ENCODE results near the gene ANKRD44.
A peak's percentile ranks its signal among the peaks of the same experiment; 100 is the strongest.

The ANKRD44 gene

DNA sequence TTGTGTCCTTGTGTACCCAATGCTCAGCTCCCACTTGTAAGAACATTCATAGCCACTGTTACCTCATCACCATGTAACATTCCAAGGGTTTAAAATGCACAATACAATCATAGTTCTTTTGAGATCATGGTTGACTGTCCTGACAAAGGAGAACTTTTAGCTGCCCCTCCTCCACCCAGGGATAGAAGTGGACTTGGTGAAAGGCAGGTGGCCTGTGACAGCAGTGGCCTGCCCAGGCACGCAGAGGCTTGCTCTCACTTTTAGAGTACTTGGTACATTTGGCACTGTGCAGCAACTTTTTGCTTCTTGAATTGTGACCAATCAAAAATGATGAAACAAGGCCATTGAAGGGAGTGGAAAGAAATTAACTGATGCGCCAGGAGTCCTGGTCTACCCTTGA, 108.7 kb downstream of the ANKRD44 start:
- H3K4me3 ChIP-seq (ENCODE audit: low read depth, low read length): no peak overlapping the region
- H3K36me3 ChIP-seq (ENCODE audit: control insufficient read depth in 1 of 2, insufficient read depth in 2 of 2, low read length in 2 of 2): no peaks in the 10 kb centered on the region
- H3K23ac ChIP-seq (ENCODE audit: low read length): no peak overlapping the region
- H3K4ac ChIP-seq (ENCODE audit: low read depth, low read length): no peak overlapping the region
- no peaks in the 10 kb centered on the region for H3K9me3 ChIP-seq (ENCODE audit: insufficient read depth, low read depth, low read length)
- no peak overlapping the region for H3K14ac ChIP-seq (ENCODE audit: low read length)
- H3K27ac ChIP-seq (ENCODE audit: low read depth, low read length): no peak overlapping the region
- H3K4me2 ChIP-seq (ENCODE audit: low read length): no peak overlapping the region
- H3K79me2 ChIP-seq (ENCODE audit: control insufficient read depth, insufficient read depth, low read length, poor library complexity): no peaks in the 10 kb centered on the region
- peaks cover 0 to 4% of the 10 kb centered on the region in 2 experiments for H3K4me1 ChIP-seq (ENCODE audit: control insufficient read depth in 1 of 2, insufficient read depth in 2 of 2, low read length in 2 of 2)
- DNase-seq: no peak
- H3K79me1 ChIP-seq (ENCODE audit: low read length): peaks cover 1% of the 10 kb centered on the region
- no peak overlapping the region for H3K9ac ChIP-seq (ENCODE audit: low read length)
- no peak overlapping the region for H2BK120ac ChIP-seq (ENCODE audit: insufficient read depth, low read length, poor library complexity)
- no CpG with 5 or more reads among the region's 2 CpGs for WGBS (ENCODE audit: extremely low coverage, insufficient coverage, insufficient read length)
- H2AFZ ChIP-seq (ENCODE audit: insufficient read depth, low read length, poor library complexity): no peak overlapping the region
- H4K91ac ChIP-seq (ENCODE audit: low read depth, low read length): no peak overlapping the region
- no peak overlapping the region for H4K8ac ChIP-seq (ENCODE audit: low read depth, low read length)
- H2BK5ac ChIP-seq (ENCODE audit: low read depth, low read length, poor library complexity): no peak overlapping the region
- no peak overlapping the region for H2BK12ac ChIP-seq (ENCODE audit: low read length)
- no peak overlapping the region for H2AK5ac ChIP-seq (ENCODE audit: low read length)
- no peaks in the 10 kb centered on the region for H3K27me3 ChIP-seq (ENCODE audit: insufficient read depth, low read length)
- no peak overlapping the region for H3K18ac ChIP-seq (ENCODE audit: low read length)
- no peak overlapping the region for H4K12ac ChIP-seq (ENCODE audit: low read depth, low read length)

DNA sequence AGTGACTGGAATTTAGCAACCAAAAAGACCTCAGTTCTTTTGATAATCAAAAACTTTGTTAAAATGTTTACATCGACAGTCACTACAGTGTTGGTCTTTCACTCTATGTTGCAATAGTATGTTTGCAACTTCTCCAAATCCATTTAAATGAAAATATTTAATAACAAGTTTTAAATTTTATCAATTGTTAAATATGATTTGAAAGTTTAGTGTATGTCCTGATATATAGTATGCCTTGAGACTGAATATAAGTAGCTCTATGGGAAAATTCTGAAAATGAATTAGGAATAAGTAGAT, 109.9 kb downstream of the ANKRD44 start:
- no peak overlapping the region for H2BK120ac ChIP-seq (ENCODE audit: insufficient read depth, low read length, poor library complexity)
- H3K4me3 ChIP-seq (ENCODE audit: low read depth, low read length): no peak overlapping the region
- H3K79me1 ChIP-seq (ENCODE audit: low read length): peaks cover 1% of the 10 kb centered on the region
- no peak overlapping the region for H2AK5ac ChIP-seq (ENCODE audit: low read length)
- no peak overlapping the region for H4K8ac ChIP-seq (ENCODE audit: low read depth, low read length)
- H4K12ac ChIP-seq (ENCODE audit: low read depth, low read length): no peak overlapping the region
- peaks cover 0 to 4% of the 10 kb centered on the region in 2 experiments for H3K4me1 ChIP-seq (ENCODE audit: control insufficient read depth in 1 of 2, insufficient read depth in 2 of 2, low read length in 2 of 2)
- H3K4me2 ChIP-seq (ENCODE audit: low read length): no peak overlapping the region
- no peak for DNase-seq
- no peak overlapping the region for H2BK12ac ChIP-seq (ENCODE audit: low read length)
- H3K4ac ChIP-seq (ENCODE audit: low read depth, low read length): no peak overlapping the region
- no peak overlapping the region for H3K18ac ChIP-seq (ENCODE audit: low read length)
- no peak overlapping the region for H3K23ac ChIP-seq (ENCODE audit: low read length)
- H2BK5ac ChIP-seq (ENCODE audit: low read depth, low read length, poor library complexity): no peak overlapping the region
- no peaks in the 10 kb centered on the region for H3K27me3 ChIP-seq (ENCODE audit: insufficient read depth, low read length)
- no peaks in the 10 kb centered on the region for H3K36me3 ChIP-seq (ENCODE audit: control insufficient read depth in 1 of 2, insufficient read depth in 2 of 2, low read length in 2 of 2)
- WGBS (ENCODE audit: extremely low coverage, insufficient coverage, insufficient read length): no CpG with 5 or more reads among the region's 1 CpG
- no peaks in the 10 kb centered on the region for H3K9me3 ChIP-seq (ENCODE audit: insufficient read depth, low read depth, low read length)
- H4K91ac ChIP-seq (ENCODE audit: low read depth, low read length): no peak overlapping the region
- no peak overlapping the region for H3K9ac ChIP-seq (ENCODE audit: low read length)
- no peaks in the 10 kb centered on the region for H3K79me2 ChIP-seq (ENCODE audit: control insufficient read depth, insufficient read depth, low read length, poor library complexity)
- H3K27ac ChIP-seq (ENCODE audit: low read depth, low read length): no peak overlapping the region
- H3K14ac ChIP-seq (ENCODE audit: low read length): no peak overlapping the region
- H2AFZ ChIP-seq (ENCODE audit: insufficient read depth, low read length, poor library complexity): no peak overlapping the region

DNA sequence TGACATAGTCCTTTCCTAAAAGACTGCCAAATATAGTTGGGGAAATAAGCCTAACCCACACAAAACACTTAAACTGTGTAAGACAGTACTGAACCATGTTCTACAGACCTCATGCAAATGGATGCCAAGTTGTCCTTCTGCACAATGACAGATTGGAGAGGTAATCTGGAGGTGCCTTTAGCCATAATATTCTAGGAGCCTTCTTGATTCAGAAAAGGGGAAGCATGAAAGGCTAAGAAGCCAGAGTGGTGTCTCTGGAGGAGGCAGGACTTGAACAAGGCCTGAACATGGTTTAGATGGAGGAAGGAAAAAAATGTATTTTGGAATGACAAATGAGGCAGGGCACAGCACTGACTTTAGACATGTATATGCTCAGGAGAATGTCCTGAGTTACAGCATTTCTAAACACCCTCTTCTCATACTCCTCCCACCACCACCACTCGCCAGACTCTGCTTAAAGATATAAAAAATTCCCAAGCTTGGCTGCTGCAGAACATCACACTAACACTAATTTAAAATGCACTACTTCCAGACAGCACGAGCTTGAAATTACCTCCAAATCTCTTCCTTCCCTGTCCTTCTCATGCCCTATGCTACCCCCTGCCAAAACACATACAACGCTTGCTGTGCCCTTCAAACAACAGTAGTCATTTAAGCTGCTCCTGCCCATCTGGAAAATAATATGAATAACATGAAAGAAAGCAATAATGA, 110.4 kb downstream of the ANKRD44 start:
- H2BK5ac ChIP-seq (ENCODE audit: low read depth, low read length, poor library complexity): no peak overlapping the region
- peaks cover 1% of the 10 kb centered on the region for H3K79me1 ChIP-seq (ENCODE audit: low read length)
- H3K14ac ChIP-seq (ENCODE audit: low read length): no peak overlapping the region
- no peak overlapping the region for H3K4me3 ChIP-seq (ENCODE audit: low read depth, low read length)
- no peak overlapping the region for H3K27ac ChIP-seq (ENCODE audit: low read depth, low read length)
- no peak for DNase-seq
- H2AFZ ChIP-seq (ENCODE audit: insufficient read depth, low read length, poor library complexity): no peak overlapping the region
- H3K9me3 ChIP-seq (ENCODE audit: insufficient read depth, low read depth, low read length): no peaks in the 10 kb centered on the region
- H3K4me1 ChIP-seq (ENCODE audit: control insufficient read depth in 1 of 2, insufficient read depth in 2 of 2, low read length in 2 of 2): peaks cover 0 to 4% of the 10 kb centered on the region in 2 experiments
- H3K27me3 ChIP-seq (ENCODE audit: insufficient read depth, low read length): no peaks in the 10 kb centered on the region
- no peak overlapping the region for H3K18ac ChIP-seq (ENCODE audit: low read length)
- H4K8ac ChIP-seq (ENCODE audit: low read depth, low read length): no peak overlapping the region
- no peak overlapping the region for H3K23ac ChIP-seq (ENCODE audit: low read length)
- H3K4ac ChIP-seq (ENCODE audit: low read depth, low read length): no peak overlapping the region
- H3K4me2 ChIP-seq (ENCODE audit: low read length): no peak overlapping the region
- H2BK120ac ChIP-seq (ENCODE audit: insufficient read depth, low read length, poor library complexity): no peak overlapping the region
- no peak overlapping the region for H4K91ac ChIP-seq (ENCODE audit: low read depth, low read length)
- H3K36me3 ChIP-seq (ENCODE audit: control insufficient read depth in 1 of 2, insufficient read depth in 2 of 2, low read length in 2 of 2): no peaks in the 10 kb centered on the region
- no peak overlapping the region for H2AK5ac ChIP-seq (ENCODE audit: low read length)
- H4K12ac ChIP-seq (ENCODE audit: low read depth, low read length): no peak overlapping the region
- no CpG with 5 or more reads among the region's 3 CpGs for WGBS (ENCODE audit: extremely low coverage, insufficient coverage, insufficient read length)
- no peaks in the 10 kb centered on the region for H3K79me2 ChIP-seq (ENCODE audit: control insufficient read depth, insufficient read depth, low read length, poor library complexity)
- no peak overlapping the region for H3K9ac ChIP-seq (ENCODE audit: low read length)
- H2BK12ac ChIP-seq (ENCODE audit: low read length): no peak overlapping the region

DNA sequence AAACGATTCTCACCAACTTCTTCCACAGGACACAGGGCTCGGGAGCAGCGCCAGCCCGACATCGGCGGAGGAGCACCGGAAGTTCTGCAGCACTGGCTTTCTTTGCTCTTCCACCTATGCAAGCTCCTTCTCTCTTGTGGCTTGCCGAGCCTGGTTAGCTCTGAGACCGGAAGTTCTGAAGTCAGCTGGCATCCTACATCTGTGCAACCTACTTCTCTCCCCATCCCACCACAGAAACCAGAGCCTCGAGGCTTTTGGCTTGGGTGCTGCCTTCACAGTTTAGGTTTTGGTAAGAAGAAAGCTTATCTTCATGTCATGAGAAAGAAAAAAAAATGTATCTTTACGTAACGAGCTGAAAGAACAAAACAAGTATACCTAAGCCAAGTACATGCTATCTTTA, 111.7 kb downstream of the ANKRD44 start:
- Histone ChIP-seq H4K12ac (ENCODE audit: low read depth, low read length) (no peak overlapping the region), H3K27ac (ENCODE audit: low read depth, low read length) (no peak overlapping the region), H3K36me3 (ENCODE audit: control insufficient read depth in 1 of 2, insufficient read depth in 2 of 2, low read length in 2 of 2) (no peaks in the 10 kb centered on the region), H3K79me2 (ENCODE audit: control insufficient read depth, insufficient read depth, low read length, poor library complexity) (no peaks in the 10 kb centered on the region), H2BK12ac (ENCODE audit: low read length) (no peak overlapping the region), H3K27me3 (ENCODE audit: insufficient read depth, low read length) (no peaks in the 10 kb centered on the region), H2AK5ac (ENCODE audit: low read length) (no peak overlapping the region), H3K9me3 (ENCODE audit: insufficient read depth, low read depth, low read length) (no peaks in the 10 kb centered on the region), H2BK5ac (ENCODE audit: low read depth, low read length, poor library complexity) (no peak overlapping the region), H3K4me2 (ENCODE audit: low read length) (no peak overlapping the region), H3K79me1 (ENCODE audit: low read length) (peaks cover 1% of the 10 kb centered on the region), H3K4me1 (ENCODE audit: control insufficient read depth in 1 of 2, insufficient read depth in 2 of 2, low read length in 2 of 2) (peaks cover 0 to 4% of the 10 kb centered on the region in 2 experiments), H3K18ac (ENCODE audit: low read length) (no peak overlapping the region), H4K91ac (ENCODE audit: low read depth, low read length) (no peak overlapping the region), H3K4ac (ENCODE audit: low read depth, low read length) (no peak overlapping the region), H3K23ac (ENCODE audit: low read length) (no peak overlapping the region), H3K14ac (ENCODE audit: low read length) (no peak overlapping the region), H2AFZ (ENCODE audit: insufficient read depth, low read length, poor library complexity) (no peak overlapping the region), H2BK120ac (ENCODE audit: insufficient read depth, low read length, poor library complexity) (no peak overlapping the region), H3K4me3 (ENCODE audit: low read depth, low read length) (no peak overlapping the region), H3K9ac (ENCODE audit: low read length) (no peak overlapping the region), H4K8ac (ENCODE audit: low read depth, low read length) (no peak overlapping the region)
- DNase-seq: peak in 1 of 2 donors; percentile 7
- WGBS (ENCODE audit: extremely low coverage, insufficient coverage, insufficient read length): no CpG with 5 or more reads among the region's 12 CpGs

Measured in trophoblast cell (in vitro differentiated cells and primary cell).